GM21737 (cell line): ENCODE measurements around the gene SYF2.
"Not testable (repeated sequence)": the region's sequence is repeated elsewhere in the genome, so short reads cannot be mapped to it uniquely, and the experiment has no call there.

Experiments used
- ATAC-seq: cut with Tn5 transposase; IDR thresholded peaks from one replicate; pipeline ENCODE4 v1.9.1; 2021; ENCODE audit warnings: mild to moderate bottlenecking, moderate library complexity; ENCODE audit not compliant: unreplicated experiment

The SYF2 gene

GRCh38 chr1:25246600-25247023 is 14.3 kb upstream of the SYF2 start:
- peak; percentile 14 for ATAC-seq

GRCh38 chr1:25245809-25246599 is 13.7 kb upstream of the SYF2 start:
- ATAC-seq: no peak

DNA sequence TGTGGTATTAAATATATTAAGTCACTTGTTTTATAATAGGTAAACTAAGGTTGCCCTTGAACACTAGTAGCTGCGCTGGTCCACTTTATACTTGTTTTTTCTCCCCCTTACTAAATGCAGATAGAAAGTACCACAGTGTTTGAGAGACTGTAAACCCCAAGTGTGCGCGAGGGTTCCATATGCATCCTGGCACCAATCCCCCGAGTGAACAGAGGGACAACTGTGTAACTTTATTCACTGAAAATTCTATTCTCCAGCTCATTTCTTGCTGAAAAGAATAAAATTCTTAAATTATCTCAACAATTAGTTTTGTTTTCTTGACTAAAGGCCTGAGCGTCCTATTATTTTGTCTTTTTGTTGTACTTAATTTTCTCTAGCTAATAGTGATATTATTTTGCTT is 13.1 kb upstream of the SYF2 start:
- no peak for ATAC-seq

DNA sequence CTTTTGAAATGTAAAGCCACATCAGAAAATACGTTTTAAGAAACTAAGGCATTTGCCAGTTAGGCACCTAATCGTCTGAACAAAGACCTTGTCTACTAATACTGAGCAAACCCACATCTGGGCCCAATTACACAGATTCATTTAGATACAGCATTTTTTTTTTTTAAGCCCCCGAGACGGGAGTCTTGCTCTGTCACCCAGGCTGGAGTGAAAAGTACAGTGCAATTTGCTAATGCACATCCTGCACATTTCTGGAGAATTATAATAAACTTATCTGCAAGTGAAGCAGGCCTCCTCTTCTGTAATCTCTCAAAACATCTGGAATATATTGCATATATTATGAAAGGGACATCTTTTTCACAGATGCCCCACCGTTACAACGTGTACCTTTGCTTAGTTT is 11.6 kb upstream of the SYF2 start:
- no peak for ATAC-seq

DNA sequence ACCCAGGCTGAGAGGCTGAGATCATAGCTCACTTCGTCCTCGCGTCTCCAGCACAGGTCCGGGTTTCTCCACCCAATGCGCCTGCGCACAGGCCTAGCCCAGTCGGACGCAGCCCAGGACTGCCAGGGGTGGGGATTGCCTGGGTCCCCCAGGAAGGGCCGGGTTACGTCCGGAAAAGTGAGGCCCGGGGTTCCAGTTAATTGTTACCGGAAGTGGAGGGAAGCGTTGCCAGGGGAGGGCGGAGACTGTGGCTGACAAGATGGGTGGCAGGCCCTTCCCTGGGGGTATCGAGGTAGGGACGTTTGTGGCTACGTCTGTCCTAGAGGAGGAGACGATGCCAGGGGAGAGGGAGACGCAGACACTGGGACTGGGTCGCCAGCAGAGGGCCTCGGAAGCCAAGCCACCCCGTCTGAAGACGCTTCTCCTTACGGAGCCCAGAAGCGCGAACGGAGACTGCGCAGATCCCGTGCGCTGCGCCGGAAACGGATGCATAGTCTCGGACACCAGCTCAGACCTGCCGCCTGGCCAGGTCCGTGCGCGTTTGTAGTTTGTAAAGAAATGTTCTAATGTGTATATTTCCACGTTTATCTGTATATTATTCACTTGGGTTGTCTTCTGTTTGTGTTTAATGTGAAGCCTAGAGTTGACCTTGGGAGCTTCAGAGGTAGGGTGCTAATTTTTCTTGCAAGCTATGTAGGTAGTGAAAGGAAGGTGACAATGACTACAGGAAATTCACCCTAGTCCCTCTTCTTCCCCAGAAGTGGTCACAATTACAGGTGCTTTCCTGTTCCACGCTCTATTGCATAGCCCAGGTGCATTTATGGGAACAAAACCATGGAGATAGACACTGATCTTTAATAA is 7.6 kb upstream of the SYF2 start:
- peak; percentile 67 for ATAC-seq

DNA sequence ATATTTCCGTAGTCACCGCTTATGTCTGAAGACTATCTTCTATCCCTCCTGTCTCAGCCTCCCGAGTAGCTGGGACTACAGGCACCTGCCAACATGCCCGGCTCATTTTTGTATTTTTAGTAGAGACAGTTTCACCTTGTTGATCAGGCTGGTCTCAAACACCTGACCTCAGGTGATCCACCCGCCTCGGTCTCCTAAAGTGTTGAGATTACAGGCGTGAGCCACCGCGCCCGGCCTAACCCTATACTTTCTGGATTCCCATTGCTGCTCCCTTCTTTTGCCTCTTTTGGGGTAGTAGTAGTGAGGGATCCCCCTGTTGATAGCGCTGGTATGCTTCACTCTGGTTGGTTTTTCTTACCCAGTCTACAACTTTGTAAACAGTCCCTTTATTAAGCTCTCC is 5.7 kb upstream of the SYF2 start:
- no peak for ATAC-seq

GRCh38 chr1:25236261-25236660 is 4.0 kb upstream of the SYF2 start:
- not testable (repeated sequence) for ATAC-seq

GRCh38 chr1:25235411-25235810 is 3.1 kb upstream of the SYF2 start:
- ATAC-seq: not testable (repeated sequence)

GRCh38 chr1:25232866-25233784 is 823 bp upstream of the SYF2 start:
- peak; percentile 49 for ATAC-seq

DNA sequence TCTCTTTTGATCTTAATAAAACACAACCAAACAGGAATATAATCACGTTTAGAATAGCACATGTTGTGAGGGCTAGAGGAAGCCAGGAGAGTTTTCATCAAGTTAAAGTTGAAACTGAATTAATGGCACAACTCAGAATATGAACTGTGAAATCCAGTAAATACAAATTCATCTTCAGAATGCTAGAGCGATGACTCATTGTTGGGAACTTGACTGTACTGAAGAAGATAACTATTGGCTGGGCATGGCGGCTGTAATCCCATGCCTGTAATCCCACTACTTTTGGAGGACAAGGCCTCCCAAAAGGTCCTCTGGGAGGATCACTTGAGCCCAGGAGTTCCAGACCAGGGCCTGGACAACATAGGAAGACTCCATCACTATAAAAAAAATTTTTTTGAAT is 8.8 kb downstream of the SYF2 start:
- no peak for ATAC-seq

- no peak for ATAC-seq
Measured at GRCh38 chr1:25222606-25223005, 9.7 kb downstream of the SYF2 start.

GRCh38 chr1:25220666-25221065 is 11.6 kb downstream of the SYF2 start:
- no peak for ATAC-seq

DNA sequence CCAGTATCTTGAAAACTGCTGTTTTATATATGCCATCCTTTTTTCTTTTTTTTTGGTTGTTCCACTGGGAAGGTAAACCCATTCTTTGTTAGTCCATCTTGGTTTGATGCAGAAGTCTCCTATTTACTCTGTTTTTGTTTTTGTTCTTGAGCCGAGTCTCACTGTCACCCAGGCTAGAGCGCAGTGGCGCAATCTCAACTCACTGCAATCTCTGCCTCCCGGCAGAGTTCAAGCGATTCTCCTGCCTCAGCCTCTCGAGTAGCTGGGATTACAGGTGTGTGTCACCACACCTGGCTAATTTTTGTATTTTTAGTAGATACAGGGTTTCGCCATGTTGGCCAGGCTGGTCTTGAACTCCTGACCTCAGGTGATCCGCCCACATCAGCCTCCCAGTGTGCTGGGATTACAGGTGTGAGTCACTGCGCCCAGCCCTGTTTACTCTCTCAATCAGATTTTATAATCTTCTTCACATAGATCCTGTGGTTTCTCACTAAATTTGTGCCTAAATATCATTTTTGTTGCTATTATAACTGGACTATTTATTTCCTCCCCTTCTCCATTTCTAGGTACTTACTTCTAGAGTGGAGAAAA is 12.5 kb downstream of the SYF2 start:
- no peak for ATAC-seq

DNA sequence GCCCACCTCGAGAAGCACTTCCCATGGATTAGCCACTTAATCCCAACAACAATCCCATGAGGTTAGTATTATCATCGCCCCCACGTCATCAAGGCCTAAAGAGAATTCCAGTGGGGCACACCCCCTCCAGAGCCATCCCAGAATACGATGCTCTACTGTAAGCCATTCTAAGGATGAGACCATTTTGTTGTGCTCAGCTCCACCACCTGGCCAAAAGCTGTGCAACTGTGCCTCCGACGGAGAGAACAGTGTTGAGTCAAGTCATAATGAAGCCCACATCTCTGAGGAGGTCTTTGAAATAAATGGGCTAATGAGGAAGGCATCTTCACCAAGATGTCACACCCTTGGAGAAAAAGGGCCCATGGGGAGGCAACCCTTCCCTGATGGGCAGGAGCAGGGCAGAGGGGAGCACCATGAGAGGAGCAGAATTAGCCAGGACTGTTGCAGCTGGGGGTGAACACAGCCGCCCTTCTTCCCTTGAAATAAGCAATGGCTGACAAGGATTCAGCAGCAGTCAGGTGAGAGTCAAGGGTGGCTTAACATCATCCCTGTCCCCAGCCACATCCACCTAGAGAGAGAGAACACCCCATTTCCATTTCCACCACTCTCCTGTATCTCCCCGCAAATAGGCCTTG is 14.6 kb downstream of the SYF2 start:
- ATAC-seq: no peak

DNA sequence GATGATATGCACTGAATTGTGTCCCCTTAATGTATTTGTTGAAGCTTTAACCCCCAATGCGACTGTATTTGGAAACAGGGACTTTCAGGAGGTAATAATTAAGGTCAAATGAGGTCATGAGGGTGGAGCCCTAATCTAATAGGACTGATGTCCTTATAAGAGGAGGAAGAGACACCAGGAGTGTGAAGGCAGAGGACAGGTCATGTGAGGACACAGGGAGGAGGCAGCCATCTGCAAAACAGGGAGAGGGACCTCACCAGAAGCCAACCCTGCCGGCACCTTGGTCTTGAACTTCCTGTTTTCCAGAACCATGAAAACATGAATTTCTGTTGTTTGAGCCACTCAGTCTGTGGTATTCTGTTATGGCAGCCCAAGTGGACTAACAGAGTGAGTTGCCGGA is 15.3 kb downstream of the SYF2 start:
- no peak for ATAC-seq

DNA sequence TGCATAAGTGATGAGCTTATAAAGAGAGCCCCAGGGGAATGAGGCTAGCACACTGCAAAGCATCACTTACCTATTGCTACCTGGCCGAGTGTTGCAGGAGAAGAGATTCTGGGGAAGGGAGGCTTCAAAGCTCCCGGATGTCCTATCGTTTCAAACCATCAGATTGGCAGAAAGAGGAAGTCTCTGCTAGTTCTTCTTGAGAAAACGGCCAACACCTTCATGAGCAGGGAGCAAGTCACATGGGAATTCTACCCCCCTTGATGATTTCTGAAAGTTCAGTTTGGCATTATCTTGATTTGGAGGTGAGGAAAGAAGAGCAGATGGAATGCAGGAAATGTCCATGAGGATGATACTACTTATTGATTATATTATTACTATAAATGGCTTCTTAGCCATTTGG is 16.2 kb downstream of the SYF2 start:
- no peak for ATAC-seq

DNA sequence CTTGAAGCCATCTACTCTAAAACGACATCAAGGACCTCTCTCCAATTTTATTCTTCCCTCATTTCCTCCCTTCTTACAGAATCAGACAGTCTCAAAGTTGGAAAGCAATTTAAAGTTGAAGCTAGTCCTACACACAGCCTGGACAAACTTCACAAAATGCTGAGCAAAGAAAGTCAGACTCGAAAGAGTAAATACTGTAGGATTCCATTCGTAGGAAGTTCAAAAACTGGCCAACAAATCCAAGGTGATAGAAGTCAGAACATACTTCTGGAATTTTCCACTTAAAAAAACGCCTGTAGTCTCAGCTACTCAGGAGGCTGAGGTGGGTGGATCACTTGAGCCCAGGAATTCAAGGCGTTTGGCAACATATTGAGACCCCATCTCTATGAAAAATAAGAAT is 19.6 kb downstream of the SYF2 start:
- no peak for ATAC-seq

GRCh38 chr1:25210728-25211127 is 21.6 kb downstream of the SYF2 start:
- no peak for ATAC-seq

GRCh38 chr1:25209516-25209915 is 22.8 kb downstream of the SYF2 start:
- ATAC-seq: no peak

DNA sequence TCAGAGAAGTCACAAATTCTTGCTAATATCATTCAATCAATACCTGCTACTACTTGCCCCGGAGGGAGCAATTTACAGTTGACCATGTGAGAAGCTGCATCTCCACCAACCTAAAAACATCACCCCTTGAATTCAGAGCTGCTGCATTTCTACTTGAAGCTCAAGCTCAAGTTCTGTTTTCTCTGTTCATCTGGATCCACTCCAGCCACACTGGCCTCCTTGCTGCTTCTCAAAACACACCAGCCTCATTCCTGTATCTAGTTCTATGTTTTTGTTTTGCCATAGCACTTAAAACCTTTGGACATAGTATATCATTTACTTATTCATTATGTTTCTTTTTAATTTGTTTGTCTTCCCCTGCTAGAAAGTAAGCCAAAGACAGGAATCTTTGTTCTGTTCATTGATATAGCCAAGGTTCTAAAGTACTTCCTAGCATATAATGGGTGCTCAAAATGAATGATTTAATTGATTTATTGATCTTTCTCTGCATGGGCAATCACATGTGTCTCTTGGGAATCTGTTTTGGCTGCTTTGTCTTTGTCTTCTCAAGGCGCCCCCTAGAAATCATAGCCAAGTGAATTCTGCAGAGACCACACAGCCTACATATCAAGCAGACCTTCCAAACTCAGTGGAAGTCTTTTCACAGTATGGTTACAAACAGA is 23.6 kb downstream of the SYF2 start:
- no peak for ATAC-seq
